K562 (cell line): ENCODE data around the gene ADNP2. TPM values are rescaled to one million over a fixed set of nuclear protein-coding genes. Genes with fewer than 3 reads are reported as not detected.

Source experiments
- ATAC-seq: fragments of 200-7000 bp; cut with Tn5 transposase; 3 replicates; pipeline ENCODE4 v1.9.1; 2020; ENCODE audit warnings: moderate library complexity
- BruUV-seq: library from RNA; stranded (reverse); fragments of 400-500 nt; replicated peaks from 2 replicates; lab custom pipeline; 2021; lab: Mats Ljungman, UMichigan
- CTCF ChIA-PET: fragments of 300-600 bp; formaldehyde crosslinking; extraction: SDS; loops from one replicate; lab custom pipeline; 2021; ENCODE audit warnings: low intra/inter-chr PET ratio; lab: Yijun Ruan, JAX
- POLR2A ChIA-PET: fragments of 300-600, 350-650 bp; sonication (Branson Sonifier 250); formaldehyde crosslinking; extraction: SDS; loops from one replicate; lab custom pipeline; 2021; ENCODE audit warnings: antibody characterized with exemption, inconsistent platforms; lab: Yijun Ruan, JAX
- DNase-seq, 4 experiments: peaks; one replicate each; pipeline versions ENCODE4 v3.0.0 to v3.0.0-alpha.2; 2011 to 2018; ENCODE audit warnings: low spot score in 3 of 4, mixed read lengths in 3 of 4; ENCODE audit errors: extremely low read depth in 1 of 4
- FAIRE-seq: peaks from 2 replicates; lab custom pipeline; 2011; peaks lifted over from hg19 to GRCh38; lab: Jason Lieb, UNC
- H2AFZ ChIP-seq: 2 replicates; pipeline ENCODE4 v1.6.0; 2011; ENCODE audit warnings: low read depth, low read length, control low read depth, inconsistent platforms
- H3K27ac ChIP-seq: fragments of 200-600 bp; 3 replicates; pipeline ENCODE4 v1.8.0; 2011; ENCODE audit warnings: low read depth, mild to moderate bottlenecking, control low read depth, inconsistent platforms, low read length, moderate library complexity, mixed read lengths; ENCODE audit errors: extremely low read depth
- H3K27me3 ChIP-seq, 2 experiments: fragments of 300-600 bp in 1 of 2; 2 replicates in 1 of 2; 3 replicates in 1 of 2; pipeline versions ENCODE4 v1.6.0 to v1.8.0; 2011; ENCODE audit warnings: inconsistent platforms in 2 of 2, low read length in 2 of 2, mild to moderate bottlenecking in 1 of 2, mixed read lengths in 1 of 2, moderate library complexity in 1 of 2; ENCODE audit not compliant: control insufficient read depth in 2 of 2, insufficient read depth in 2 of 2
- H3K36me3 ChIP-seq: fragments of 300-600 bp; 3 replicates; pipeline ENCODE4 v1.8.0; 2011; ENCODE audit warnings: mild to moderate bottlenecking, low read length, inconsistent platforms; ENCODE audit not compliant: control insufficient read depth, insufficient read depth
- H3K4me1 ChIP-seq, 2 experiments: fragments of 200-600 bp in 1 of 2; replicated peaks in 1 of 2; 2 replicates in 1 of 2; 3 replicates in 1 of 2; pipeline versions ENCODE4 v1.5.1 to v1.8.0; 2011; ENCODE audit warnings: inconsistent platforms in 2 of 2, low read length in 2 of 2, mild to moderate bottlenecking in 1 of 2, mixed read lengths in 1 of 2, moderate library complexity in 1 of 2; ENCODE audit not compliant: control insufficient read depth in 2 of 2, insufficient read depth in 2 of 2
- H3K4me2 ChIP-seq: 2 replicates; pipeline ENCODE4 v1.6.1; 2011; ENCODE audit warnings: low read length, control low read depth, inconsistent platforms, mixed read lengths; ENCODE audit not compliant: insufficient read depth
- H3K4me3 ChIP-seq: fragments of 200-600 bp; sonication (generic), shearing (Covaris generic); 2 replicates; pipeline ENCODE4 v1.5.1; 2016; ENCODE audit warnings: control low read depth, inconsistent platforms
- H3K79me2 ChIP-seq: fragments of 200-600 bp; 3 replicates; pipeline ENCODE4 v1.8.0; 2011; ENCODE audit warnings: low read length, inconsistent platforms; ENCODE audit not compliant: control insufficient read depth, insufficient read depth
- H3K9ac ChIP-seq, 2 experiments: 2 replicates each; pipeline versions ENCODE4 v1.6.0 to v1.6.1; 2011; ENCODE audit warnings: low read depth in 2 of 2, low read length in 2 of 2, control low read depth in 1 of 2, inconsistent platforms in 1 of 2, mild to moderate bottlenecking in 1 of 2, mixed read lengths in 1 of 2; ENCODE audit not compliant: insufficient read depth in 1 of 2
- H3K9me1 ChIP-seq: one replicate; pipeline ENCODE4 v1.6.0; 2011; ENCODE audit warnings: inconsistent platforms, mild to moderate bottlenecking, low read length, moderate library complexity; ENCODE audit not compliant: control insufficient read depth, insufficient read depth
- H3K9me3 ChIP-seq: replicated peaks from 2 replicates; pipeline ENCODE4 v1.5.1; 2011; ENCODE audit warnings: low read depth, low read length, inconsistent platforms; ENCODE audit not compliant: control insufficient read depth, insufficient read depth
- H4K20me1 ChIP-seq: replicated peaks from 2 replicates; pipeline ENCODE4 v1.6.1; 2011; ENCODE audit warnings: low read length, inconsistent platforms, mixed read lengths; ENCODE audit not compliant: control insufficient read depth, insufficient read depth
- CTCFL ChIP-seq: IDR thresholded peaks from 2 replicates; pipeline ENCODE4 v1.6.1; 2011; ENCODE audit warnings: borderline replicate concordance, low read depth, mild to moderate bottlenecking, moderate library complexity, low read length; ENCODE audit not compliant: insufficient read depth, poor library complexity, severe bottlenecking
- HEY1 ChIP-seq: fragments of 250-450 bp; sonication (Bioruptor Pico); IDR thresholded peaks from 2 replicates; pipeline ENCODE4 v1.5.0; 2020; ENCODE audit warnings: mild to moderate bottlenecking, moderate library complexity, borderline replicate concordance
- SNIP1 ChIP-seq: fragments of 450-650 bp; IDR thresholded peaks from 2 replicates; pipeline ENCODE4 v1.7.1; 2017; ENCODE audit warnings: low read depth, mild to moderate bottlenecking
- ZBTB8A ChIP-seq: fragments of 450-650 bp; IDR thresholded peaks from 2 replicates; pipeline ENCODE4 v1.6.1; 2018; ENCODE audit warnings: mild to moderate bottlenecking, moderate library complexity; ENCODE audit not compliant: partially characterized antibody
- ZNF76 ChIP-seq: fragments of 250-450 bp; sonication (Bioruptor Pico); IDR thresholded peaks from 2 replicates; pipeline ENCODE4 v1.4.0; 2020; ENCODE audit warnings: mild to moderate bottlenecking, moderate library complexity, borderline replicate concordance
- WGBS: fragments of 100-300 bp; shearing (Covaris generic); methylation state at CpG from one replicate; pipeline ENCODE4 v1.1.6; 2016; ENCODE audit warnings: low coverage, mixed read lengths; ENCODE audit not compliant: insufficient coverage; ENCODE audit errors: missing lambda C conversion rate; 5-methylcytosine and 5-hydroxymethylcytosine counted together
- in situ Hi-C: fragments of 300-500 bp; cut with MboI; formaldehyde crosslinking; loops from 4 replicates; pipeline ENCODE4 v1.15.0; 2018; ENCODE audit warnings: inconsistent platforms, mixed read lengths
- intact Hi-C: fragments of 100-400 bp; cut with micrococcal nuclease; formaldehyde crosslinking; loops from 2 replicates; pipeline ENCODE4 v1.14.2; 2022
- polyA plus RNA-seq, 8 experiments: library from polyadenylated mRNA; depleted of rRNA in 4 of 8; stranded (reverse) in 5 of 8; unstranded in 3 of 8; fragments of >200 nt; fragmentation: Nextera tagmentation in 2 of 8; fragmentation: Illumina TruSeq in 1 of 8; extraction: Ambion mirVana in 2 of 8; extraction: Trizol in 1 of 8; gene quantifications; 2 replicates each; pipeline versions ENCODE4 v1.2.1 to v1.2.3, GENCODE V29; 2011 to 2014; ENCODE audit warnings: inconsistent platforms in 1 of 8, missing spikeins in 1 of 8
- total RNA-seq, 7 experiments: library from RNA; depleted of rRNA in 6 of 7; stranded (reverse); fragments of >200 nt in 6 of 7; fragmentation: Illumina TruSeq in 2 of 7; extraction: Trizol in 2 of 7; gene quantifications; 2 replicates each; pipeline versions ENCODE4 v1.2.1 to v1.2.3, GENCODE V29; 2011 to 2021; ENCODE audit warnings: low replicate concordance in 1 of 7
- TF ChIP-seq, protein P1 (sequence below): sonication (generic); formaldehyde crosslinking; IDR thresholded peaks from 2 replicates; pipeline ENCODE4 v1.8.0; 2023; ENCODE audit warnings: missing genetic modification reagents, mild to moderate bottlenecking, borderline replicate concordance

The ADNP2 gene
- total and polyA plus RNA-seq, 9 of the 15 experiments (the other 6 are each of a cell fraction or from before 2014, with no cell fraction given), result 5.8 to 24.3 (median 16.0) TPM

DNA sequence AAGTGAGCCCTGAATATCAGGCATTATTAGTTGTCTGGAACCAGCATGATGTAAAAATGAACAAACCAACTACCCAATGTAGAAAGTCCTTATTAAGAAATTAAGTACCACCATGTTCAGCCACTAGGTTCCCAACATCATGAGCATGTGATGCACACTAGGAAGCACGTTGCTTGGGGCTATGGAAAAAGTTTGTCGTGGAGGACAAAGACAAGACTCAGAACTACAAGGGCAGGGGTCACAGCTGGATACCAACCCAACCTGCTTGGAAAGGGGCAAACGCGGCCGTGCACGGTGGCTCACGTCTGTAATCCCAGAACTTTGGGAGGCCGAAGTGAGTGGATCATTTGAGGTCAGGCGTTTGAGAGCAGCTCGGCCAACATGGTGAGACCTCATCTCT lies 64.0 kb downstream of the ADNP2 start (continued):
- TF ChIP-seq, protein P1, sequence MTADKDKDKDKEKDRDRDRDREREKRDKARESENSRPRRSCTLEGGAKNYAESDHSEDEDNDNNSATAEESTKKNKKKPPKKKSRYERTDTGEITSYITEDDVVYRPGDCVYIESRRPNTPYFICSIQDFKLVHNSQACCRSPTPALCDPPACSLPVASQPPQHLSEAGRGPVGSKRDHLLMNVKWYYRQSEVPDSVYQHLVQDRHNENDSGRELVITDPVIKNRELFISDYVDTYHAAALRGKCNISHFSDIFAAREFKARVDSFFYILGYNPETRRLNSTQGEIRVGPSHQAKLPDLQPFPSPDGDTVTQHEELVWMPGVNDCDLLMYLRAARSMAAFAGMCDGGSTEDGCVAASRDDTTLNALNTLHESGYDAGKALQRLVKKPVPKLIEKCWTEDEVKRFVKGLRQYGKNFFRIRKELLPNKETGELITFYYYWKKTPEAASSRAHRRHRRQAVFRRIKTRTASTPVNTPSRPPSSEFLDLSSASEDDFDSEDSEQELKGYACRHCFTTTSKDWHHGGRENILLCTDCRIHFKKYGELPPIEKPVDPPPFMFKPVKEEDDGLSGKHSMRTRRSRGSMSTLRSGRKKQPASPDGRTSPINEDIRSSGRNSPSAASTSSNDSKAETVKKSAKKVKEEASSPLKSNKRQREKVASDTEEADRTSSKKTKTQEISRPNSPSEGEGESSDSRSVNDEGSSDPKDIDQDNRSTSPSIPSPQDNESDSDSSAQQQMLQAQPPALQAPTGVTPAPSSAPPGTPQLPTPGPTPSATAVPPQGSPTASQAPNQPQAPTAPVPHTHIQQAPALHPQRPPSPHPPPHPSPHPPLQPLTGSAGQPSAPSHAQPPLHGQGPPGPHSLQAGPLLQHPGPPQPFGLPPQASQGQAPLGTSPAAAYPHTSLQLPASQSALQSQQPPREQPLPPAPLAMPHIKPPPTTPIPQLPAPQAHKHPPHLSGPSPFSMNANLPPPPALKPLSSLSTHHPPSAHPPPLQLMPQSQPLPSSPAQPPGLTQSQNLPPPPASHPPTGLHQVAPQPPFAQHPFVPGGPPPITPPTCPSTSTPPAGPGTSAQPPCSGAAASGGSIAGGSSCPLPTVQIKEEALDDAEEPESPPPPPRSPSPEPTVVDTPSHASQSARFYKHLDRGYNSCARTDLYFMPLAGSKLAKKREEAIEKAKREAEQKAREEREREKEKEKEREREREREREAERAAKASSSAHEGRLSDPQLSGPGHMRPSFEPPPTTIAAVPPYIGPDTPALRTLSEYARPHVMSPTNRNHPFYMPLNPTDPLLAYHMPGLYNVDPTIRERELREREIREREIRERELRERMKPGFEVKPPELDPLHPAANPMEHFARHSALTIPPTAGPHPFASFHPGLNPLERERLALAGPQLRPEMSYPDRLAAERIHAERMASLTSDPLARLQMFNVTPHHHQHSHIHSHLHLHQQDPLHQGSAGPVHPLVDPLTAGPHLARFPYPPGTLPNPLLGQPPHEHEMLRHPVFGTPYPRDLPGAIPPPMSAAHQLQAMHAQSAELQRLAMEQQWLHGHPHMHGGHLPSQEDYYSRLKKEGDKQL (CRISPR knock-in tag), result no peak
- no peak for TF ChIP-seq ZNF76 (CRISPR knock-in tag)

GRCh38 chr18:80175451-80176204 lies 66.6 kb downstream of the ADNP2 start:
- intact Hi-C loops, result no loop called here
- Histone ChIP-seq H3K9ac (no peak overlapping the region), H3K9me3 (no peaks in the 10 kb centered on the region), H3K79me2 (no peaks in the 10 kb centered on the region), H3K36me3 (no peaks in the 10 kb centered on the region), H2AFZ (no peak overlapping the region), H3K27me3 (peaks cover 9 to 74% of the 10 kb centered on the region in 2 experiments; a peak in 4 of 5 replicates), H3K9me1 (no peaks in the 10 kb centered on the region), H3K27ac (no peak overlapping the region), H3K4me3 (no peak overlapping the region), H4K20me1 (no peaks in the 10 kb centered on the region), H3K4me1 (0 out of 5 replicates have a peak, but pooled peaks cover 0 to 4% of the 10 kb centered on the region in 2 experiments)
- ATAC-seq (no peak), DNase-seq (no peak)
- CTCF ChIA-PET, result no interaction called here
- WGBS, result 6% methylated on average over 16 of the region's 18 CpGs
- POLR2A ChIA-PET, result no interaction called here
- BruUV-seq, result no TSS peak
- TF ChIP-seq SNIP1 (no peak), ZBTB8A (no peak), HEY1 (CRISPR knock-in tag) (no peak), CTCFL (no peak)
- TF ChIP-seq, all 486 proteins: peak for 0
- FAIRE-seq, result no peak
- no peak overlapping the region for H3K4me2 ChIP-seq
- in situ Hi-C loops, result no loop called here
